HG02852 (cell line): ENCODE results near the gene TRPM2.

Source experiments
- ATAC-seq: cut with Tn5 transposase; IDR thresholded peaks from one replicate; pipeline ENCODE4 v1.9.1; 2021; ENCODE audit warnings: mild to moderate bottlenecking, moderate library complexity; ENCODE audit not compliant: unreplicated experiment

Gene TRPM2

DNA sequence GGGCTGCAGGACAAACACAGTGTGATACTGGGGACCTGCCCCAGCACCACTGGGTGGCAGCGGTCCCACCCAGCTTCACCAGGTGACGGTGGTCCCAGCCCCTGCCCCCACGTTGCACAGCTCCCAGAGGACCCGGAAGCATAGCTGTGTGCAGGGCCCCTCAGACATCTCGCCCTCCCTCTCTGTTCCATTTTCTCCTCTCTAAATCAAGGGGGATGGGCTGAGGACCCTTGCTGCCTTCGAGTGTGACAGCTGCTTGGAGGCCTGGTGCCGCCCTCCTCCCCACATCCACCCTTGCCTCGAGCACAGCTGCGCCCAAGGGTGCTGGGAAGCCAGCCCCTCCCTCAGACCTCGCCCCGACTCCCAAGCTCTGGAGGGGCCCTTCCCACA, 85.8 kb downstream of the TRPM2 start:
- no peak for ATAC-seq

DNA sequence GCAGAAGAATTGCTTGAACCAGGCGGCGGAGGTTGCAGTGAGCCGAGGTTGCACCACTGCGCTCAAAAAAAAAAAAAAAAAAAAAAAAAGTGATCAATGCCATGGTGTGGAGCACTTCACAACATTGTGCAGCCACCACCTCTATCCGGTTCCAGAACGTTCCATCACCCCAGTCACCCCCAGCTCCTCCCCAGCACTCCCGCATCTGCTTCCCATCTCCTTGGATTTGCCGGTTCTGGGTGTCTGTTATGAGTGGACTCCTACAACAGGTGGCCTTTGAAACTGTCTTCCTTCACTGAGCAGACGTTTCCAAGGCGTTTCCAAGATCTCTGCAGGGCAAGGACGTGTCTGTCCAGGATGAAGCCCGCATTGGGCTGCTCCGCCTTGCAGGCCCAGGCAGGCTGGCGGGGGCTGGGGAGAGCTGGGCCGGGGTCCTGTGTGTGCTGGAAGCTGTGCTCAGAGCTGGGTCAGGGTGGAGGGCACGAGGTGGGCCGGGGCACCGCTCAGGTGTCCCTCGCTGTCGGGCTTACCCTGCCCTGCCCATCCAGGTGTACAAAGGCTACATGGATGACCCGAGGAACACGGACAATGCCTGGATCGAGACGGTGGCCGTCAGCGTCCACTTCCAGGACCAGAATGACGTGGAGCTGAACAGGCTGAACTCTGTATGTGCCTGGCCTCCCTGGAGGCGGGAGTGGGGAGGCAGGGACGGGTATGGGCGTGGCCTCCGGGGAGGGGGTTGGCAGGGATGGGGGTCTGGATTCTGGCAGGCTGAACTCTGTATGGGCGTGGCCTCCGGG, 87.0 kb downstream of the TRPM2 start:
- no peak for ATAC-seq

DNA sequence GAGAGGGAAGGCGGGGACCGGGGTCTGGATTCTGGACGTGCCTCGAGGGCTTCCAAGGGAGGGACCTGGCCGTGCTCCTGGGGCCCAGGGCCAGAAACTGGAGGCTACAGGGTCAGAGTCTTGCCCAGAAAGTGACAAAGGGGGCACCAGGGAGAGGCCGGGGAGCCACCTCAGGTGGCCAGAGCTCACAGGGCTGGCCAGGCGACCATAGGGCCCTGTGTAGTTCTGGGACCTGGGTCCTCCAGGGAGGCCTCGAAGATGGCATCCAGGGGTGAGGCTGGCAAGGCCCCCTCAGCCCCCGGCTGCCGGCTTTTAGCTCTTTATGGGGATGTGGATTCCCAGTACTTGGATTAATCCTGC, 87.6 kb downstream of the TRPM2 start:
- no peak for ATAC-seq

DNA sequence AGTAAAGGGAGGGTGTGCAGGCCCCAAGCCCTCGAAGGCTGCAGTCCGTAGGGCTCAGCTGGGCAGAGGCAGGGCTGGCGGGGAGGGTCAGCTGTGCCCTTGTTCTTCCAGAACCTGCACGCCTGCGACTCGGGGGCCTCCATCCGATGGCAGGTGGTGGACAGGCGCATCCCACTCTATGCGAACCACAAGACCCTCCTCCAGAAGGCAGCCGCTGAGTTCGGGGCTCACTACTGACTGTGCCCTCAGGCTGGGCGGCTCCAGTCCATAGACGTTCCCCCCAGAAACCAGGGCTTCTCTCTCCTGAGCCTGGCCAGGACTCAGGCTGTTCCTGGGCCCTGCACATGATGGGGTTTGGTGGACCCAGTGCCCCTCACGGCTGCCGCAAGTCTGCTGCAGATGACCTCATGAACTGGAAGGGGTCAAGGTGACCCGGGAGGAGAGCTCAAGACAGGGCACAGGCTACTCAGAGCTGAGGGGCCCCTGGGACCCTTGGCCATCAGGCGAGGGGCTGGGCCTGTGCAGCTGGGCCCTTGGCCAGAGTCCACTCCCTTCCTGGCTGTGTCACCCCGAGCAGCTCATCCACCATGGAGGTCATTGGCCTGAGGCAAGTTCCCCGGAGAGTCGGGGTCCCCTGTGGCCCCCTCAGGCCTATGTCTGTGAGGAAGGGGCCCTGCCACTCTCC, 88.3 kb downstream of the TRPM2 start:
- no peak for ATAC-seq

DNA sequence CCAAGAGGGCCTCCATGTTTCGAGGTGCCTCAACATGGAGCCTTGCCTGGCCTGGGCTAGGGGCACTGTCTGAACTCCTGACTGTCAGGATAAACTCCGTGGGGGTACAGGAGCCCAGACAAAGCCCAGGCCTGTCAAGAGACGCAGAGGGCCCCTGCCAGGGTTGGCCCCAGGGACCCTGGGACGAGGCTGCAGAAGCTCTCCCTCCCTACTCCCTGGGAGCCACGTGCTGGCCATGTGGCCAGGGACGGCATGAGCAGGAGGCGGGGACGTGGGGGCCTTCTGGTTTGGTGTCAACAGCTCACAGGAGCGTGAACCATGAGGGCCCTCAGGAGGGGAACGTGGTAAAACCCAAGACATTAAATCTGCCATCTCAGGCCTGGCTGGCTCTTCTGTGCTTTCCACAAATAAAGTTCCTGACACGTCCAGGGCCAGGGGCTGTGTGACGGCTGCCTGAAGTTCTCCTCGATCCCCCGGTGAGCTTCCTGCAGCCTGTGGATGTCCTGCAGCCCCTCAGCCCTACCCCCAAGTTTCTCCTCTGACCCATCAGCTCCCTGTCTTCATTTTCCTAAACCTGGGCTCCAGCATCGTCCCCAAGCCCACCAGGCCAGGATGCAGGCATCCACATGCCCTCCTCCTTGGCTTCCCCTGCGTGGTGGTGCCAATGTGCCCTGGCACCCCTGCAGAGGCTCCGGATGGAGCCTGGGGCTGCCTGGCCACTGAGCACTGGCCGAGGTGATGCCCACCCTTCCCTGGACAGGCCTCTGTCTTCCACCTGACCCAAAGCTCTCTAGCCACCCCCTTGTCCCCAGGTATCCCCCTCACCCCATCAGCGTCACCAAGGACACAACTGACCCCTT, 89.1 kb downstream of the TRPM2 start:
- ATAC-seq: no peak

DNA sequence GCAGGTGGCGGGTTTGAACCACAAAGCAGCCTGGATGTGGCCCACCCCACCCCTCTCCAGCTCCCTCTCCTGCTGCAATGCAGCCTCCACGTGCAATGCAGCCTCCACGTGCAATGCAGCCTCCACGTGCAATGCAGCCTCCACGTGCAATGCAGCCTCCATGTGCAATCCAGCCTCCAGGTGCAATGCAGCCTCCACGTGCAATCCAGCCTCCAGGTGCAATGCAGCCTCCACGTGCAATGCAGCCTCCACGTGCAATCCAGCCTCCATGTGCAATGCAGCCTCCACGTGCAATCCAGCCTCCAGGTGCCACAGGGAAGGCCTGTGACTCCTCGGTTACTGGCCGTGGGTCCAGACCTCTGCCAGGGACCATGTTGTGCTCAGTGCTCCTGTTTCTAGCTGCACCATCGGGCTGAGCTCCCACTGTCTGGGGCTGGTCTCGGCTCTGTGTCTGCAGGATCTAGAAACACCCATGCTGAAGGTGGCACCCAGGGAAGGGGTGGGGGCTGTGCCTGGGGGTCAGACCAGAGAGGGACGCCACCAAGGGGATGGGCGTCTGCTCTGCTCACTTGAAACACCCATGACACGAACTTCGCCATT, 90.0 kb downstream of the TRPM2 start:
- no peak for ATAC-seq

DNA sequence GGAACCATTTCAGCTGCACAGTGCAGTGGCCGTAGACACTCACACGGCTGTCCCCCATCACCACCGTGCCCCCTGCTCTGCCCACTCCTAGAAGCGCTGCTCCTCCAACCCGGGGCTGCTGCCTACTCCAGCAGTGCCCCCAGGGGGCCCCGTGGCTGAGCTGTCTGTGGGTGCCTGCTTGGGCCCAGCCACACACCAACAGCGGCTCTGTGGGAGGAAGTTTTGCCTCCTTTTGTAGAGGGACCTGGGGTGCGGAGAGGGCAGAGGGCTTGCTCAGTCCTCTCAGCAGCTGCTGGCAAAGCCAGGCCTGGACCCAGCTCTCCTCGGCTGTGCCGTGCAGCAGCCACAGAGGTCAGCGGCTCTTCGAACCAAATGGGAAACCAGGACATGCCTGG, 90.5 kb downstream of the TRPM2 start:
- ATAC-seq: no peak

DNA sequence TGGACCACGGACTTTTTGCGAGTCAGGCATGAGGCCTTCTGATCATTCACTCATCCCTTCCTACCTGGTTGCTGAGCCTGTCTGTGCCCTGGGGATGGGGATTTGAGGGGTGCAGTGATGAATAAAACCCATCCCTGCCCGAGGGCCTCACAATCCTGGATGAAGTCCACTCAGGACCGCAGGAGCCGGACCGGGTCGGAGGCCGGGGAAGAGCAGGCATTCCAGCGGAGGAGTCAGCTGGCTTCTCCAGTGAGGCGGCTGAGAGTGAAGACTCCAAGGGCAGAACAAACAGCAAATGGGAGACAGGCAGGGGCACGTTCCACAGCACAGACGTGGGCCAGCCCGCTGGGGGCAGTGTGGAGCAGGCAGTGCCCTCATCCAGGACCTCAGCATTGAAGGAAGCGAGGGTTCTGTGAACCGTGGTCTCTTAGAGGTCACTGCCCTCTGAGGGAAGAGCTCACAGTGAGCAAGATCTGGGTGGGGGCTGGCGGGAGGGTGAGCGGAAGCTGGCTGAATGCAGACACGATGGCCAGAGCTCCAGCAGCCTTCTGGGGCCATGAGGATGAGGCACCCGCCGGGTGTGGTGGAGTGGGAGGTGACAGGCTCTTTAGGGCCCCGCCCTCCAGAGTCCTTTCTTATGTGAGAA, 91.0 kb downstream of the TRPM2 start:
- ATAC-seq: no peak

DNA sequence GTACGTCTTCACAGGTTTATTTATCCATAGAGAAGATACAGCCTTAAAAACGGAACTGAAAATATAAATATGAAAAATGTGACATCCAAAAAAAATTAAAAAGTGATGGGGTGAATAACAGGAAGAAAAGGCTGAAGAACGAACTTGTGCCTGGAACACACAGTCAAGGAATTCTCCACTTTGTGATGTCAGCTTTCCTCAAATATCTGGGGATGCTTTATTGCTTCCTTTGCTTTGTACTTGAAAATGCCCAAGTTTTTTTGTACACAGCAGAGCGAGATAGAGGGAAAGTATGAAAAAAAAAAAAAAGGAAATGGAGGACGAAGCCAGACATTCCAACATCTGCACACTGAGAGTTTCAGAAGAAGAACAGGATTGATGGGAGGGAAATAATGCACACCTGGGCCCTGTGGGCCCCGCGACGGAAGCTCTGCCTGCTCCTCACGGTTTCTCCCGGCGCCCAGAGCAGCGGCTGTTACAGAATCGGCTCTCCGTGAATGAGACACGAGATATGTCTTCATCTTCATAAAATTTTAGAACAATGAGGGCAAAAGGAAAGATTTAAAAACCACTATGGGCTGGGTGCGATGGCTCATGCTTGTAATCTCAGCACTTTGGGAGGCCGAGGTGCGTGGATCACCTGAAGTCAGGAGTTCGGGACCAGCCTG, 91.9 kb downstream of the TRPM2 start:
- no peak for ATAC-seq

DNA sequence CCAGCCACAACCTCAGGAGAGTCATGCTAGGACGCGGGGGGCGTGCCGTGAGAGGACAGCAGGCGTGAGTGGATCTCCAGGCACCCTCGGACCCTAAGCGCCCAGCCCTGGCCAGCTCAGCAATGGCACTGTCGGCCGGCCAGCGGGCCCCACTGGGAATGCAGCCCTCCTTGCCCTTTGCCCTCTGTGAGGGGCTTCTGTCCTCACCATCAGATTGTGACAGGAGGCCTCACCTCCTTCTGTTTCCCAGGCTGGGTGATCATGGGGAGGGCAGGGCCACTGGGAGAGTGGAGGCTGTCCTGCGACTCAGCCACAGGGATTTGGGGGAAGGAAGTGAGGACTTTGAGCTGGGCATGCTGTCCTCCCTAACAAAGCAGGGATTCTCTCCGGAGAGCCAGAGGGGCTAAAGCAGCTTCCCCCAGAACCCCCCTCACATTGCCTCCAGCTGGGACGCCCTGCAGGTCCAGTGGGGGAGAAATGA, 95.3 kb downstream of the TRPM2 start:
- ATAC-seq: no peak

DNA sequence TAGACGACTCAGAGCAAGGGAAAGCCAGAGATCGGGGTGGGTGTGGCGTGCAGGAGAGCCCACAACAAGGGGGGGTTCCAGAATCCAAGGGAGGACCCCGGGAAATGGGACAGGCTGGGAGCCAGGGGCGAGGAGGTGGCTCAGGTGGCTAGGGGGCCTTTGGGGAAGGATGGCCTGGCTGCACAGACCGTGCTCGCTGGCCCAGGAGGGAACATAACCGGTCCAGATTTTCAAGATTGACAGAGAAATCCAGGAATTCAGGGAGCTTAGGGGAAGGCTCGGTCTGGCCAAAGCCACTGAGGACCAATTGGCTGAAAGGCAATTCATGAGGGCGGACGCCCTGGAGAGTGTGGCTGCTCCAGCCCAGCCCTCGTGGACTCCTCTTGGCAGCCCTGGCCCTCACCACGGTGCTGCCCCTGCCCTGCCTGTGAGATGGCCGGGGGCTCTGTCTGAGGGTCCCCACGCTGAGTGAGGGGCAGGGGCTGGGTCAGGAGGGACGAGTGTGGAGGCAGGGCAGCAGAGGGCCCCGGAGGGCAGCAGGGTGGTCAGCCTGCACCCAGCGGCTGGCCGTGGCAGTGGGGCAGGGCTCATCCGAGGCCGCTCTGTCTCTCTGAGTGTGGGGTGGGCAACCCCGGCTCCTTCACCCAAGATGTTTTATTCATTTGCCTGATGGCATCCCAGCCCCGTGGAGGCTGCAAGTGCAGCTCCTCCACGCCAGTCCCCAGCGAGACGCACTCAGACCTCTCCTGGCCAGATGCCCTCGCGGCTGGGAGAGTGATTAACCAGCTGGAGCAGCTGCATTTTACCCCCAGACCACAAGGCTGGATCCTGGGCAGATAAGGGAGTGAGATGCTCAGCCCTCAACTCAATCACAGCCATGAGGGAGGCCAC, 96.3 kb downstream of the TRPM2 start:
- no peak for ATAC-seq

DNA sequence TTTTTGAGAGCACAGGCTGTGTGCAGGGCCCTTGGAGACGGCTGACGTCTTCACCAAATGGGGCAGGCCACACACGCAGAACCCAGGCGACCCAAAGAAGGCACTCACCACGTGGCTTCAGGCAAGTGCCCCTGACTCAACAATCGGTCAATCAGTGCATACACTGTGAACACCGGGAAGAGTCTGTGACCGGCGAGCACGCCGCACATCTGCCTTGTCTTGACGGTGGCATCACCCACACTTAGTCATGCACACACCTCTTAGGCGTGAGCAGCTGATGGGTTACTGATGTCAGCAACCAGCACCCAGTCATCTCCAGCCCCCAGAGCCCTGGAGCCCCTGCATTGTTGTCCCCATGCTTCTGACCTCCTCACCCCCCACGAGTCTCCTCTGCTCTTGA, 97.0 kb downstream of the TRPM2 start:
- no peak for ATAC-seq

DNA sequence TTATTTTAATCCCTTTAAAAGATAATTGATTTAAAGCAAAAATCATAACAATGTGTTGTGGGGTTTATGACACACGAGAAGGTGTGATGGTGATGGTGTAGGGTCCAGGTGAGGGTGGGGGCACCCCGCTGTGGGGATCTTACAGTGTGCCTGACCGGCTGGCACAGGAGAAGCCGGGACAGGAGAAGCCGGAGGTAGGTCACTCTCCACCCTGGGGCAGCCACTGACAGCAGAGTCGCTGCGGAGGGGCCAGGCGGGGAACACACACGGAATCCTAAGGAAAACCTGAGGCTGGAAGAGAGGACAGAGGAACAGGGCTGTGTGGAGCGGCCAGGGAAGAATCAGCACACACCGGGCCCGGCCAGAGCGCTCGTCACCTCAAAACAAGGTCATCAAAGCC, 97.6 kb downstream of the TRPM2 start:
- ATAC-seq: no peak

DNA sequence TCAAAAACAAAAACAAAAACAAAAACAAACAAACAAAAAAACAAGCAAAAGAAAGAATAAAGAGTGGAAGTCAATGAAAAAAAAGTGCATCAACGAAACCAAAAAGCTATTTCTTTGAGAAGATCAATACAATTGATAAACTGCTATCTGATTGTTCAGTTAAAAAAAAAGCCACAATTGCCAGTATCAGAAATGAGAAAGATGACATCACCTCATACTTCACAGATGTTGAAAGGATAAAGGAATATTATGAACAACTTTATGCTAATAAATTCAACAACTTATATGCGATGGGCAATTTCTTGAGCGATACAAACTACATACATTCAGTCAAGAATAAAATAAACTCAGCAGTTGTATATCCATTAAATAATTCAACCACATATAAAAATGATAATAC, 99.7 kb downstream of the TRPM2 start:
- ATAC-seq: no peak

DNA sequence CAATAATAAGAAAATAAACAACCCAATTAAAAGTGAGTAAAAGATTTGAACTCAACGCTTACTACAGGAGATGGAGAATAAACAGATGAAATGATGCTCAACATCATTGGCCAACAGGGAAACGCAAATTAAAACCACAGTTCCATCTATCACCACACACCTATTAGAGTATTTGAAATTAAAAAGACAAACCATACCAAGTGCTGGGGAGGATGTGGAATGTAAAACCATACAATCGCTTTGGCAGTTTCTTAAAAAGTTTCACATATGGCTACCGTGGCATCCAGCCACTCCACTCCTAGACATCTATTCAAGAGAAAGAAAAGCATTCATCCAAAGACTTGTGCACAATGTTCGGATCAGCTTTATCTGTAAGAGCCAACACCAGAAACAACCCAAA, 100.6 kb downstream of the TRPM2 start:
- no peak for ATAC-seq

DNA sequence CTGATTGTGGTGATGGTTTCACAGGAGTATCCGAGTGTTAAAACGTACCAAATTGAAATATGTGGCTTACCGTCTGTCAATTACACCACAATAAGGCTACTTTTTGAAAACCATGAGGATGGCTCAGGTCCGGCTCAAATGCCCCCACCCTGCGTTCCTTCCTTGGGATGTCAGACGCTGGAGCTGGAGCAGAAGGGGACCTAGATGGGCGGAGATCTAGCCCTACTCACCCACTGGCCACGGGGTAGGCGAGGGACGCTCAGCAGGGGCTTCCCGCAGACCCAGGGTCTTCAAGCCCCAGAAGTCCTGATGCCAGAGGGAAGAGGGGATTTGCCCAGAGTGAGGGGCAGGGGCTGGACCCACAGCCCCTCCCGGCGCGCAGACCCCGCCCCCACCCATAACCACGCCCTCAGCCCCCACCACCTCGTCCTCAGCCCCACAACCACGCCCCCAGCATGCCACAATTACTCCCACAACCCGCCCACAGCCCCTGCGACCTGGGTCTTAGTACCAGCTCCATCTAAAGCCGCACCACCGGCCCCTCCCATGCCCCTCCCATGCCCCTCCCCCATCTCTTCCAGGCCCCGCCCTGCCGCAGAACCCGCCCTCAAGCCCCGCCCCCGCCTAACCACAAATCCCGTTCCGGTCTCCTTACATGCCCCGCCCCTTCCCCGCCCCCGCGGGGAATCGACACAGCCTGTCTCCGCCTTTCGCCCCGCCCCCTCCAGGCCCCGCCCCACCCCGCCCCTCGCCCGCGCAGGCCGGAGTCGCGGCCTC, 101.5 kb downstream of the TRPM2 start, which contains the start of gene LRRC3:
TSS of gene LRRC3 (plus strand) at position 764 of the 777 bp plus-strand sequence. CDS start 1,135 bp downstream, outside the sequence.
- ATAC-seq: no peak

DNA sequence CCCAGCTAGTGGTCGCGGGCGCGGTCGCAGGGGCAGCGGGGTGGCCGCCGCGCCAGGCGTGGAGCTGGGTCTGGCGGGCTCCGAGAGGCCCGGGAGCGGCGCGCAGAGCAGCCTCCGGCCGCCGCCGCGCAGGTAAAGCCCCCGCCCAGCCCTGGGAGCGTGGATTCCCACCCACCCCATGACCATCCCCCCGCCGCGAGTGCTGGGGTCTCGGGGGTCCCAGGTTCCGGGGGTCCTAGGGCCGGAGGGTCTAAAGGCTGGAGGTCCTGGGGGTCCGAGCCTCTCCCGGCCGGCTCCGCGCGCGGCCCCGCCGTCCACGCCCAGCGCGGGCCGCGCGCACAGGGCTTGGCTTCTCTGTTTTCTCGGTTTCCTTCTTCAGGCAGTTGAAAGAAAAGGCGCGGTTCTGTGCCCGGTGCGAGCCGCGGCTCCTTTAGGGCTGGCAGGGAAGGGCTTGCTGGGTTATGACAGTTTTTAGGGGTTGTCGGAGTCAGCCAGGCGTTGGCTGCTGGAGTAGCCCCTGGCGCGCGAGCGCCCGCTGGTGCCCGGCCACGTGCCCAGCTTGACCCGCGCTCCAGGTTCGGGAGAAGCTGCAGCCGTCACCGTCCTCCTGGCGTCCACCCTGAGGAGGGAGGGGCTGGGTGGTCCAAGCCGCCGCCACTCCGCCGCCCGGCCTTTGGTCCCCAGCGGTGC, 102.2 kb downstream of the TRPM2 start:
- ATAC-seq: no peak
